Large intestine (tissue), 3 donors: ENCODE measurements around the gene RASSF6. TPM values are rescaled to one million over a fixed set of nuclear protein-coding genes. Genes with fewer than 3 reads are reported as not detected.

ENCODE experiments used
- DNase-seq, 2 donors: peaks; one replicate each; pipeline versions ENCODE4 v3.0.0 to v3.0.0-alpha.2; 2013
- H3K27ac ChIP-seq: one replicate; pipeline ENCODE4 v1.5.1; 2013; ENCODE audit warnings: low read length
- H3K27me3 ChIP-seq: 2 replicates; pipeline ENCODE4 v1.6.1; 2013; ENCODE audit warnings: low read length; ENCODE audit not compliant: control insufficient read depth, insufficient read depth
- H3K36me3 ChIP-seq: 2 replicates; pipeline ENCODE4 v1.6.1; 2013; ENCODE audit warnings: low read length; ENCODE audit not compliant: control insufficient read depth, insufficient read depth
- H3K4me1 ChIP-seq: one replicate; pipeline ENCODE4 v1.6.1; 2013; ENCODE audit warnings: low read length; ENCODE audit not compliant: control insufficient read depth, insufficient read depth
- H3K4me3 ChIP-seq: one replicate; pipeline ENCODE4 v1.5.1; 2013; ENCODE audit warnings: low read length
- H3K9me3 ChIP-seq: one replicate; pipeline ENCODE4 v1.6.1; 2013; ENCODE audit warnings: mild to moderate bottlenecking, low read depth, low read length, moderate library complexity; ENCODE audit not compliant: control insufficient read depth
- WGBS: methylation state at CpG from one replicate; pipeline ENCODE4 v1.1.5; 2013; ENCODE audit warnings: low lambda C conversion rate; ENCODE audit not compliant: insufficient coverage; 5-methylcytosine and 5-hydroxymethylcytosine counted together
- polyA plus RNA-seq: library from polyadenylated mRNA; unstranded; fragments of 120-200 nt; gene quantifications from one replicate; pipeline ENCODE4 v1.2.1, GENCODE V29; 2013

RASSF6 gene
- polyA plus RNA-seq, 1 donor, result 17.4 TPM

GRCh38 chr4:73533515-73534422 lies 86.5 kb downstream of the RASSF6 start:
- no CpG with 5 or more reads among the region's 2 CpGs for WGBS
- Histone ChIP-seq H3K27ac (peak overlapping the region; percentile 71), H3K27me3 (no peaks in the 10 kb centered on the region), H3K36me3 (no peaks in the 10 kb centered on the region), H3K4me1 (peaks cover 26% of the 10 kb centered on the region), H3K4me3 (no peak overlapping the region), H3K9me3 (no peaks in the 10 kb centered on the region)
- peak; percentile 54 to 88 for DNase-seq

GRCh38 chr4:73528171-73528570 lies 92.1 kb downstream of the RASSF6 start:
- WGBS, result no CpG with 5 or more reads among the region's 2 CpGs
- H3K4me1 ChIP-seq, result no peaks in the 10 kb centered on the region
- DNase-seq, result no peak
- no peaks in the 10 kb centered on the region for H3K9me3 ChIP-seq
- H3K27ac ChIP-seq, result no peak overlapping the region
- no peaks in the 10 kb centered on the region for H3K36me3 ChIP-seq
- no peaks in the 10 kb centered on the region for H3K27me3 ChIP-seq
- no peak overlapping the region for H3K4me3 ChIP-seq

GRCh38 chr4:73527196-73527595 lies 93.0 kb downstream of the RASSF6 start:
- H3K36me3 ChIP-seq, result no peaks in the 10 kb centered on the region
- DNase-seq, result no peak
- no peaks in the 10 kb centered on the region for H3K9me3 ChIP-seq
- no peak overlapping the region for H3K4me3 ChIP-seq
- H3K4me1 ChIP-seq, result no peaks in the 10 kb centered on the region
- no peaks in the 10 kb centered on the region for H3K27me3 ChIP-seq
- no CpG with 5 or more reads among the region's 1 CpG for WGBS
- no peak overlapping the region for H3K27ac ChIP-seq

- Histone ChIP-seq H3K27ac (no peak overlapping the region), H3K4me1 (no peaks in the 10 kb centered on the region), H3K36me3 (no peaks in the 10 kb centered on the region), H3K9me3 (no peaks in the 10 kb centered on the region), H3K4me3 (no peak overlapping the region), H3K27me3 (no peaks in the 10 kb centered on the region)
- WGBS, result no CpG with 5 or more reads among the region's 1 CpG
- no peak for DNase-seq
Measured at GRCh38 chr4:73525611-73526010, 94.6 kb downstream of the RASSF6 start.

GRCh38 chr4:73523126-73523525 lies 97.1 kb downstream of the RASSF6 start:
- Histone ChIP-seq H3K4me3 (no peak overlapping the region), H3K27me3 (no peaks in the 10 kb centered on the region), H3K27ac (no peak overlapping the region), H3K4me1 (no peaks in the 10 kb centered on the region), H3K36me3 (no peaks in the 10 kb centered on the region), H3K9me3 (no peaks in the 10 kb centered on the region)
- no peak for DNase-seq
- no CpG with 5 or more reads among the region's 2 CpGs for WGBS

Other genes starting within 250 kb of the RASSF6 start
- gene ALB, start 216.1 kb downstream of the RASSF6 start, polyA plus RNA-seq, result 20.3 TPM
- 442 TPM for gene AFP, start 184.2 kb downstream of the RASSF6 start, polyA plus RNA-seq
- 10.4 TPM for gene AFM, start 138.7 kb downstream of the RASSF6 start, polyA plus RNA-seq
- gene CXCL8, start 120.1 kb upstream of the RASSF6 start, polyA plus RNA-seq, result 0.78 TPM
- gene CXCL6, start 216.2 kb upstream of the RASSF6 start, polyA plus RNA-seq, result 0.19 TPM
- gene PF4V1, start 232.9 kb upstream of the RASSF6 start, polyA plus RNA-seq, result 0.24 TPM
- 4.3 TPM for gene CXCL1, start 249.0 kb upstream of the RASSF6 start, polyA plus RNA-seq